Thoracic aorta (tissue), 2 donors: Measurements from ENCODE around the gene EVA1C. TPM values are rescaled to one million over a fixed set of nuclear protein-coding genes. Genes with fewer than 3 reads are reported as not detected.

Source experiments
- ATAC-seq: fragments of 150-250 bp; one replicate; pipeline ENCODE4 v1.8.0; 2017; ENCODE audit warnings: low read depth; ENCODE audit not compliant: insufficient number of reproducible peaks, low FRiP score
- DNase-seq: peaks from one replicate; pipeline ENCODE4 v3.0.0-alpha.2; 2020; ENCODE audit warnings: low spot score
- H3K27ac ChIP-seq, 2 donors: fragments of 200-600 bp; sonication (generic); 1 replicate in 1 of 2; 2 replicates in 1 of 2; pipeline ENCODE4 v1.5.1; 2016; ENCODE audit warnings: mild to moderate bottlenecking in 2 of 2, moderate library complexity in 2 of 2
- H3K27me3 ChIP-seq: fragments of 200-600 bp; sonication (generic); replicated peaks from 2 replicates; pipeline ENCODE4 v1.6.0; 2016; ENCODE audit warnings: mild to moderate bottlenecking; ENCODE audit not compliant: insufficient read depth
- H3K36me3 ChIP-seq: fragments of 200-600 bp; sonication (generic); one replicate; pipeline ENCODE4 v1.5.1; 2016
- H3K4me1 ChIP-seq, 2 donors: fragments of 200-600 bp; sonication (generic); 1 replicate in 1 of 2; 2 replicates in 1 of 2; pipeline versions ENCODE4 v1.5.1 to v1.6.0; 2016; ENCODE audit warnings: low read depth in 2 of 2, mild to moderate bottlenecking in 1 of 2; ENCODE audit not compliant: control insufficient read depth in 1 of 2
- H3K4me3 ChIP-seq: fragments of 200-600 bp; sonication (generic); 2 replicates; pipeline ENCODE4 v1.5.1; 2016; ENCODE audit warnings: mild to moderate bottlenecking
- H3K9me3 ChIP-seq: fragments of 200-600 bp; sonication (generic); 2 replicates; pipeline ENCODE4 v1.5.1; 2016
- CTCF ChIP-seq: fragments of 200-600 bp; sonication (generic); IDR thresholded peaks from one replicate; pipeline ENCODE4 v1.5.1; 2019; ENCODE audit warnings: antibody characterized with exemption
- total RNA-seq, 2 donors: library from RNA; depleted of rRNA; stranded (reverse); fragments of >200 nt; gene quantifications; one replicate each; pipeline versions ENCODE4 v1.1.0 to v1.2.3, GENCODE V29; 2016

Gene EVA1C
- total RNA-seq, 2 donors from 2014 or later = 81.2 to 115 TPM

GRCh38 chr21:32411350-32412161, 950 bp upstream of the EVA1C start:
- peak overlapping the region; percentile 97 for H3K4me3 ChIP-seq
- ATAC-seq = peak; percentile 84
- DNase-seq = peak; percentile 70
- peak overlapping the region; percentile 99 to 100 for H3K27ac ChIP-seq
- H3K27me3 ChIP-seq = no peaks in the 10 kb centered on the region
- H3K9me3 ChIP-seq = no peaks in the 10 kb centered on the region
- H3K36me3 ChIP-seq = no peaks in the 10 kb centered on the region
- TF ChIP-seq CTCF = no peak
- H3K4me1 ChIP-seq = peaks cover 18 to 37% of the 10 kb centered on the region in 2 donors

DNA sequence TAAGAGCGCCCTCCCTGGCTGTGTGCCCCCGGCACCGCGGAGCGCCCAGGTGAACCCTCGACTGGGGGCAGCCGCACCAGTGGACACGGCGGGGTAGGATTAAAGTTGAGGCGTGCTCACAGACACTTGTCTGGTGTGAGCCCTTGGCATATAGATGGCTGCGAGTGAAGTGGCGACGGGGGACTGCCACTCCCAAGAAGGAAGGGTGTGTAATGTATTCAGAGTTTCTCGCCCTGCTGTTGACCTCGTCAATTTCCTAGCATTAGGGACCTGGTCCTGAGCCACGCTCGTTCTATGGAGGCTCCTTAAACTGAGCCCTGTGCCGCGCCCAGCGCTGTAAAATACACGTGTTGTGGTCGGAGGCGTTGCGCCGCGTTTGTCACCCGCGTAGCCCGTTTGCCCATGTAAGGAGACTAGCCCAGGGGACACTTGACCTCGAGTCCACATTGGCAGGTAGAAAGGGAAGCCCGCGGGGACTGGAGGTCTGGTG, 554 bp downstream of the EVA1C start:
- Histone ChIP-seq H3K4me3 (peak overlapping the region; percentile 97), H3K27ac (peak overlapping the region; percentile 99 to 100), H3K4me1 (peaks cover 26 to 52% of the 10 kb centered on the region in 2 donors), H3K9me3 (no peaks in the 10 kb centered on the region), H3K27me3 (no peaks in the 10 kb centered on the region), H3K36me3 (no peaks in the 10 kb centered on the region)
- no peak for TF ChIP-seq CTCF
- DNase-seq = no peak
- ATAC-seq = no peak

- Histone ChIP-seq H3K36me3 (no peaks in the 10 kb centered on the region), H3K4me3 (peak overlapping the region; percentile 97), H3K27ac (peak overlapping the region; percentile 99 to 100), H3K4me1 (peaks cover 29 to 60% of the 10 kb centered on the region in 2 donors), H3K27me3 (no peaks in the 10 kb centered on the region), H3K9me3 (no peaks in the 10 kb centered on the region)
- ATAC-seq (no peak), DNase-seq (no peak)
- no peak for TF ChIP-seq CTCF
Measured at GRCh38 chr21:32413697-32414578, 1.4 kb downstream of the EVA1C start.

DNA sequence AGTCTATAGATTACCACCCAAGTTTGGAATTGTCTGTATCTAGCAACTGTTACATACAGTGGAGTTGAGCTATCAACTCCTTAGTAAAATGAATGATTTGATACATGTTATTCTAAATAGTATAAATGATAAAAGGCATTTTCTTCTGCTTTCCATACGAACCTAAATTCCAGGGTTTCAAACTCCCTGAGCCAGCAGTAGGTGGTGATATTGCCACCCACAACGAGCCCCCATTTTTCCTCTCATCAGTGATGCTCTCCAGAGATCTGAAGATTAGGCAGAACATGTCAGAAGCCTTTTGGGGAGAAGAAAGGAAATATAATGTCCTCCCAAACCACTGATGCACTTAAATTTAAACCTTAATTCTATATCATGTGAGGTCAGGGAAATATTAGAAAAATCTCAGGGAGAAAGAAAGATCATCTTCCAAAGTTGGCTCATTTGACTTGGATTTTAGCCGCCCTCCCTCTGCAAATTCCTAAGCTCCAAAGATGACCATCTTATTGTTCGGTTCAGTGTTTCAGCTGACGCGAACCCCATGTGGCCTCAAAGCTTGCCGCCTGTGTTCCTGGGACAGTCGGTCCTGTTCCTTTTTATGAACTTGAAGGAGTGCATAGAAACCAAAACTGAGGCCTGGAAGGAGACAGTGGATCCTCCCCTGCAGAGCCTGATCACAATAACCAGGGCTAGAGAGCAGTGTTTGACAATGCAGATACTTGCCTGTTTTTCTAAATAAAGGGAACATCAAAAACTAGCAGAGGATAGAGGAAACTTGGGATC, 2.3 kb downstream of the EVA1C start:
- Histone ChIP-seq H3K27ac (peak overlapping the region; percentile 99 to 100), H3K27me3 (no peaks in the 10 kb centered on the region), H3K4me3 (peak overlapping the region; percentile 97), H3K9me3 (no peaks in the 10 kb centered on the region), H3K36me3 (no peaks in the 10 kb centered on the region), H3K4me1 (peaks cover 29 to 58% of the 10 kb centered on the region in 2 donors)
- TF ChIP-seq CTCF = peak; percentile 21
- no peak for DNase-seq
- no peak for ATAC-seq
